Trophoblast cell (in vitro differentiated cells and primary cell): ENCODE measurements around the gene AP1G2.
"Not testable (repeated sequence)": the region's sequence is repeated elsewhere in the genome, so short reads cannot be mapped to it uniquely, and the experiment has no call there.

ENCODE experiments used
- DNase-seq, 2 donors: peaks; one replicate each; pipeline ENCODE4 v3.0.0-alpha.2; 2016
- H2AFZ ChIP-seq: 2 replicates; pipeline ENCODE4 v1.6.1; 2013; ENCODE audit warnings: low read length, moderate library complexity, mild to moderate bottlenecking; ENCODE audit not compliant: insufficient read depth, poor library complexity
- H2AK5ac ChIP-seq: 2 replicates; pipeline ENCODE4 v1.6.1; 2013; ENCODE audit warnings: mild to moderate bottlenecking, low read length
- H2BK120ac ChIP-seq: 2 replicates; pipeline ENCODE4 v1.6.1; 2013; ENCODE audit warnings: low read length, mild to moderate bottlenecking, moderate library complexity; ENCODE audit not compliant: insufficient read depth, poor library complexity
- H2BK12ac ChIP-seq: 2 replicates; pipeline ENCODE4 v1.6.1; 2013; ENCODE audit warnings: mild to moderate bottlenecking, low read length, moderate library complexity
- H2BK5ac ChIP-seq: 2 replicates; pipeline ENCODE4 v1.6.1; 2013; ENCODE audit warnings: low read length, low read depth, moderate library complexity, mild to moderate bottlenecking; ENCODE audit not compliant: poor library complexity
- H3K14ac ChIP-seq: 2 replicates; pipeline ENCODE4 v1.6.1; 2013; ENCODE audit warnings: mild to moderate bottlenecking, low read length
- H3K18ac ChIP-seq: 2 replicates; pipeline ENCODE4 v1.6.1; 2013; ENCODE audit warnings: mild to moderate bottlenecking, low read length
- H3K23ac ChIP-seq: 2 replicates; pipeline ENCODE4 v1.6.1; 2013; ENCODE audit warnings: low read length
- H3K27ac ChIP-seq: 2 replicates; pipeline ENCODE4 v1.5.1; 2013; ENCODE audit warnings: low read depth, mild to moderate bottlenecking, inconsistent platforms, low read length, moderate library complexity
- H3K27me3 ChIP-seq: 2 replicates; pipeline ENCODE4 v1.6.1; 2013; ENCODE audit warnings: inconsistent platforms, mild to moderate bottlenecking, low read length, moderate library complexity; ENCODE audit not compliant: insufficient read depth
- H3K36me3 ChIP-seq, 2 experiments: 1 replicate in 1 of 2; 2 replicates in 1 of 2; pipeline ENCODE4 v1.6.1; 2013; ENCODE audit warnings: low read length in 2 of 2, mild to moderate bottlenecking in 2 of 2, moderate library complexity in 1 of 2; ENCODE audit not compliant: insufficient read depth in 2 of 2, control insufficient read depth in 1 of 2
- H3K4ac ChIP-seq: 2 replicates; pipeline ENCODE4 v1.6.1; 2013; ENCODE audit warnings: low read depth, mild to moderate bottlenecking, low read length, moderate library complexity
- H3K4me1 ChIP-seq, 2 experiments: 1 replicate in 1 of 2; 2 replicates in 1 of 2; pipeline ENCODE4 v1.6.1; 2013; ENCODE audit warnings: low read length in 2 of 2, mild to moderate bottlenecking in 2 of 2, moderate library complexity in 1 of 2; ENCODE audit not compliant: insufficient read depth in 2 of 2, control insufficient read depth in 1 of 2
- H3K4me2 ChIP-seq: 2 replicates; pipeline ENCODE4 v1.6.1; 2013; ENCODE audit warnings: inconsistent platforms, mild to moderate bottlenecking, low read length, moderate library complexity
- H3K4me3 ChIP-seq: 2 replicates; pipeline ENCODE4 v1.5.1; 2013; ENCODE audit warnings: mild to moderate bottlenecking, low read depth, low read length, inconsistent platforms
- H3K79me1 ChIP-seq: one replicate; pipeline ENCODE4 v1.6.1; 2013; ENCODE audit warnings: low read length
- H3K79me2 ChIP-seq: 2 replicates; pipeline ENCODE4 v1.6.1; 2013; ENCODE audit warnings: low read length, mild to moderate bottlenecking; ENCODE audit not compliant: control insufficient read depth, insufficient read depth, poor library complexity
- H3K9ac ChIP-seq: 2 replicates; pipeline ENCODE4 v1.6.1; 2013; ENCODE audit warnings: mild to moderate bottlenecking, low read length
- H3K9me3 ChIP-seq: 2 replicates; pipeline ENCODE4 v1.6.1; 2013; ENCODE audit warnings: low read depth, mild to moderate bottlenecking, control low read depth, inconsistent platforms, low read length; ENCODE audit not compliant: insufficient read depth
- H4K12ac ChIP-seq: 2 replicates; pipeline ENCODE4 v1.6.1; 2013; ENCODE audit warnings: low read depth, mild to moderate bottlenecking, low read length, moderate library complexity
- H4K8ac ChIP-seq: 2 replicates; pipeline ENCODE4 v1.6.1; 2013; ENCODE audit warnings: low read depth, mild to moderate bottlenecking, low read length, moderate library complexity
- H4K91ac ChIP-seq: one replicate; pipeline ENCODE4 v1.6.1; 2013; ENCODE audit warnings: low read depth, mild to moderate bottlenecking, low read length, moderate library complexity
- WGBS: extraction: QIAGEN DNeasy Blood & Tissue Kit; methylation state at CpG from one replicate; pipeline ENCODE4 v1.1.7; 2013; ENCODE audit warnings: missing lambda C conversion rate; ENCODE audit not compliant: insufficient read length, insufficient coverage; ENCODE audit errors: extremely low coverage; 5-methylcytosine and 5-hydroxymethylcytosine counted together

AP1G2 gene

GRCh38 chr14:23590198-23590597 is 22.6 kb upstream of the AP1G2 start:
- Histone ChIP-seq H3K14ac (no peak overlapping the region), H2BK12ac (no peak overlapping the region), H3K79me2 (no peaks in the 10 kb centered on the region), H3K18ac (no peak overlapping the region), H3K23ac (no peak overlapping the region), H2AFZ (no peak overlapping the region), H2BK5ac (no peak overlapping the region), H4K12ac (no peak overlapping the region), H3K9ac (no peak overlapping the region), H4K91ac (no peak overlapping the region), H4K8ac (no peak overlapping the region), H3K4ac (no peak overlapping the region), H3K4me3 (no peak overlapping the region), H3K36me3 (no peaks in the 10 kb centered on the region), H3K27me3 (no peaks in the 10 kb centered on the region), H2BK120ac (no peak overlapping the region), H3K9me3 (no peaks in the 10 kb centered on the region), H3K27ac (no peak overlapping the region), H3K4me2 (no peak overlapping the region), H3K4me1 (no peaks in the 10 kb centered on the region), H3K79me1 (no peaks in the 10 kb centered on the region), H2AK5ac (no peak overlapping the region)
- no CpG with 5 or more reads among the region's 4 CpGs for WGBS
- peak in 1 of 2 donors; percentile 47 for DNase-seq

- DNase-seq, result no peak
- no peak overlapping the region for H2BK5ac ChIP-seq
- H3K4me1 ChIP-seq, result no peaks in the 10 kb centered on the region
- no peak overlapping the region for H2BK120ac ChIP-seq
- no peak overlapping the region for H4K8ac ChIP-seq
- no peaks in the 10 kb centered on the region for H3K79me2 ChIP-seq
- H3K36me3 ChIP-seq, result no peaks in the 10 kb centered on the region
- no peak overlapping the region for H3K27ac ChIP-seq
- no peak overlapping the region for H2AFZ ChIP-seq
- H3K4ac ChIP-seq, result no peak overlapping the region
- H3K14ac ChIP-seq, result no peak overlapping the region
- no peak overlapping the region for H3K4me2 ChIP-seq
- no peaks in the 10 kb centered on the region for H3K27me3 ChIP-seq
- H4K91ac ChIP-seq, result no peak overlapping the region
- no peak overlapping the region for H3K23ac ChIP-seq
- WGBS, result no CpG with 5 or more reads among the region's 2 CpGs
- H3K9ac ChIP-seq, result no peak overlapping the region
- no peaks in the 10 kb centered on the region for H3K79me1 ChIP-seq
- H2AK5ac ChIP-seq, result no peak overlapping the region
- H3K9me3 ChIP-seq, result no peaks in the 10 kb centered on the region
- no peak overlapping the region for H4K12ac ChIP-seq
- H2BK12ac ChIP-seq, result peak overlapping the region; percentile 13
- H3K18ac ChIP-seq, result no peak overlapping the region
- H3K4me3 ChIP-seq, result no peak overlapping the region
These were observed 22.0 kb upstream of the AP1G2 start for GRCh38 chr14:23589606-23590005.

DNA sequence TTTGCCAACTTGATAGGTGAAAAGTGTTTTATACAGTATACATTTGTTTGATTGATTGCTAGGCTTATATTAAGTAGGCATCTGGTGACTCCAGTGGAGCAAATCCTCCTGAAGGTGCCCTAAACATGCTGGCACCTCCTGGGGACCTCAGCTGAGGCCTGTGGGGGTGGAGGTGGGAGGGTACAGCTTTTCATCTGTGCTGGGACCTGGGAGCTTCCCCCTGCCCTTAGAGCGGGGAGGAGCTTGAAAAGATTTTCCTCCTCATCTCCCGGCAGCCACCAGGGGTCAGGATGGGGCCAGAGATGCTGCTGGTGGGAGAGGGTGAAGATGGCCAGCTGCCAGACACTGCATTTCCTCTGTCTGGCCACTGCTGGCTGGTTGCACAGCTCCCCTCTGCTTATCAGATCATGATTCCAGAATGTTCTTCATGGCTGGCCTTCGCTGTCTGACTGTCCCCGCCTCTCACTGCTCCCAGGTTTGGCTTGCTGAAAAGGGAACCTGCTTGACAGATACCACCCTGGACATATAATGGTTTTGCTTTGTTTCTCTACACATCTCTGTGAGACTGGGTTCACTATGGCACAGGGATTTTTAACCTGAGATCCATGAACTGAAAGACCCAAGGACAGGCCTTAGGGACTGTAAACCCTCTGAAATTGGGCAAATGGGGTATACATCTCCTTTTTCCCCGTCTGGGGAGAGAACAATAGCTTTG is 21.4 kb upstream of the AP1G2 start:
- no peaks in the 10 kb centered on the region for H3K79me2 ChIP-seq
- H3K27me3 ChIP-seq, result no peaks in the 10 kb centered on the region
- H2BK12ac ChIP-seq, result peak overlapping the region; percentile 13
- no peak overlapping the region for H3K9ac ChIP-seq
- DNase-seq, result peak; percentile 89 to 90
- H3K23ac ChIP-seq, result no peak overlapping the region
- H2AFZ ChIP-seq, result no peak overlapping the region
- H3K4me3 ChIP-seq, result no peak overlapping the region
- H2BK120ac ChIP-seq, result no peak overlapping the region
- no peak overlapping the region for H2AK5ac ChIP-seq
- H3K4me1 ChIP-seq, result no peaks in the 10 kb centered on the region
- H3K4ac ChIP-seq, result no peak overlapping the region
- H4K91ac ChIP-seq, result no peak overlapping the region
- no peak overlapping the region for H4K8ac ChIP-seq
- no peaks in the 10 kb centered on the region for H3K79me1 ChIP-seq
- no peak overlapping the region for H2BK5ac ChIP-seq
- H4K12ac ChIP-seq, result no peak overlapping the region
- no peak overlapping the region for H3K14ac ChIP-seq
- WGBS, result no CpG with 5 or more reads among the region's 5 CpGs
- H3K9me3 ChIP-seq, result no peaks in the 10 kb centered on the region
- H3K4me2 ChIP-seq, result no peak overlapping the region
- H3K36me3 ChIP-seq, result no peaks in the 10 kb centered on the region
- no peak overlapping the region for H3K18ac ChIP-seq
- no peak overlapping the region for H3K27ac ChIP-seq

DNA sequence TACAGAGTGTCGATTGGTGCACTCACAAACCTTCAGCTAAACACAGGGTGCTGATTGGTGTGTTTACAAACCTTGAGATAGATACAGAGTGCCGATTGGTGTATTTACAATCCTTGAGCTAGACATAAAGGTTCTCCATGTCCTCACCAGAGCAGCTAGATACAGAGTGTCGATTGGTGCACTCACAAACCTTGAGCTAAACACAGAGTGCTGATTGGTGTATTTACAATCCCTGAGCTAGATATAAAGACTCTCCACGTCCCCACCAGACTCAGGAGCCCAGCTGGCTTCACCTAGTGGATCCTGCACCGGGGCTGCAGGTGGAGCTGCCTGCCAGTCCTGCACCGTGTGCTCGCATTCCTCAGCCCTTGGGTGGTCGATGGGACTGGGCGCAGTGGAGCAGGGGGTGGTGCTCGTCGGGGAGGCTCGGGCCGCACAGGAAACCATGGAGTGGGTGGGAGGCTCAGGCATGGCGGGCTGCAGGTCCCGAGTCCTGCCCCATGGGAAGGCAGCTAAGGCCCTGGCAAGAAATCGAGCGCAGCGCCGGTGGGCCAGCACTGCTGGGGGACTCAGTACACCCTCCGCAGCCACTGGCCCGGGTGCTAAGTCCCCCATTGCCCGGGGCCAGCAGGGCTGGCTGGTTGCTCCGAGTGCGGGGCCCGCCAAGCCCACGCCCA is 17.1 kb upstream of the AP1G2 start:
- not testable (repeated sequence) for DNase-seq, H3K14ac ChIP-seq, H2BK12ac ChIP-seq

More for the DNA sequence above, 17.1 kb upstream of the AP1G2 start:
- H3K23ac ChIP-seq, H3K79me2 ChIP-seq, H3K27ac ChIP-seq, H4K91ac ChIP-seq, H4K8ac ChIP-seq, H3K4me2 ChIP-seq, H3K4me3 ChIP-seq, H3K27me3 ChIP-seq, H3K4me1 ChIP-seq, H3K79me1 ChIP-seq, H2AK5ac ChIP-seq, H3K18ac ChIP-seq, H2AFZ ChIP-seq, H2BK5ac ChIP-seq, H3K4ac ChIP-seq, H3K9me3 ChIP-seq, H3K9ac ChIP-seq, H2BK120ac ChIP-seq, H4K12ac ChIP-seq, H3K36me3 ChIP-seq: not testable (repeated sequence)
- WGBS, result no CpG with 5 or more reads among the region's 26 CpGs
